HuH-7 (cell line): ENCODE measurements around the gene IWS1.
"Not testable (repeated sequence)": the region's sequence is repeated elsewhere in the genome, so short reads cannot be mapped to it uniquely, and the experiment has no call there.

Experiments used
- DNase-seq: peaks from one replicate; pipeline ENCODE4 v3.0.0; 2011; ENCODE audit warnings: low spot score

Gene IWS1

DNA sequence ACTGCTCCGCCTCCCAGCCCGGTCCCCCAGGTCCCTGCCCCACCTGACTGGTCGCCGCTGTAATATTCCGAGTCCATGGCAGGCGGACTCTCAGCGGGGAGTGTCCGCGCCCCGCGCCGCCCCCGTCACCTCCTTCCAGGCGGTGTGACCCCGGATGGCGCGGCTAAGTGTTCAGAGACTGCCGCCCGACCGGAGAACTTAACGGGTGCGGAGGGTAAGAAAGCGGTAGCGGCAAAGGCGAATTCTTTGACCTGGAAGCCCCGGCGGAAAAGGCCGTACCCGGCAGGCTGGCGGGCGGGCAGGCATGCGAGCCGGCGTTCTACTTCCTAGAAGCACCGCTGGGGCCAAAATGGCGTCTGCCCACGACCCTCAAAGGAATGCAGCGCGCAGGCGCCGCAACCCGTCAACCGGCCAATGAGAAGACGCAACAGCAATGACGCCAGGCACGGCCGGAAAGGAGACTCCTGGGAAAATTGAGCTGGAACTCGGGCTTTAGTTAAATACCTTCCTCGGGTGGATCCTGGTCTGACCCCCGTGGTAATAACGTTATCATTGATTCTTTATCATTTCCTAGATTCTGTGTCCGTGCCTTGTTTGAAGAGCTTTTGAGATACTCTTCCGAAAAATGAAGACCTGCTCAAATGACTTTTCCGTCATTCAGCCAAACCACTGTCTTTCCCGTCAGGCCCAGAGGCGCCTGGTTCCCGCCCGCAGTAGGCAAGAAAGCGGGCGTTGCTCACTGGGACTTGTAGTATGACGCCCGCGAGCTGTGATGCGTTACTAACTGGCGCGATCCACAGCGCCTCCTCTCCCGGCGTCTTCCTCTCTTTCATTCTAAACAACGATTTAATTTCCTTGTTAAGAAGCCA lies at the start of gene IWS1:
IWS1 (minus strand) TSS at position 358 of the 869 bp plus-strand sequence; CDS start at position 77, 281 bp downstream.
- DNase-seq: peak; percentile 91

DNA sequence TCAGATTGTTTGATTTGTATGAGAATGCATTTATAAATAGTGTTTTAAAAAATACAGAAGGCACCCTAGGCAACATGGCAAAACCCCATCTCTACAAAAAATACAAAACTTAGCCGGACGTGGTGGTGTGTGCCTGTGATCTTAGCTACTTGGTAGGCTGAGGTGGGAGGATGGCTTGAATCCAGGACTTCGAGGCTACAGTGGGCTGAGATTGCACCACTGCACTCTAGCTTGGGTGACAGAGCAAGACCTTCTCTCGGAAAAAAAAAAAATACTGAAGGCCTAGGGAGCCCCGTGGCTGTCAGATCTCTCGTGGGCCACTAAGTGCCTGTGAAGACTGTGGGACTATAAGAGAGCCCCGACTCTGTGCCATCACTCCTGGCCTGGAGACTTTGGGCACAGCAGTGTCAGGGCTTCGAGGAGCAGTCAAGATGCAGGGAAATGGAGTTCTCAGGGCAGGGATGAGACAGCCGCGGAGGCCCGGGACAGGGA lies 49.7 kb upstream of the IWS1 start:
- no peak for DNase-seq

DNA sequence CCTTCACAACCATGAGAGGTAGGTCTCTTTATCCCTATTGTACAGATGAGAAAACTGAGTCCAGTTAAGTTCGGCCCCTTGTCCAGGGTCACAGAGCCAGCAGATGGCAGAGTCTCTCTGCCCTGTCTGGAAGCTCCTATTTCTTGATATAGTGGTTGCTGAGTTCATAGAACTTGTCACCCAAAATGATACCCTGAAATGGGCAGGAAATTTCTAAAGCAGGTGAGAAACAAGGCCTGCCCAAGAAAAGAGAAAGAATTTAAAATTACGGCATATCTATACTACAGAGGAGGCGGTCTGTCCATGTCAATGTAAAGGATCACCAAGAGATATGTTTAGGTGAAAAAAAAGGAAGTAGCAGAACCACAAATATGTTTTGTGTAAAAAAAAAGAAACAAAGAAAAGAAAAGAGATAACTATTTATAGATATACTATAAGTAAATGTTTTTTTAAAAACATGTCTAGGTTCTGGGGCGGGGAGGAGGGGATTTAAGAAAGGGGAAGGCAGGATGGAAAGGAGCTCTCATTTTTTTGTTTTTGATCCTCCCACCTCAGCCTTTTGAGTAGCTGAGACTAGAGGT lies 49.0 kb upstream of the IWS1 start:
- no peak for DNase-seq

DNA sequence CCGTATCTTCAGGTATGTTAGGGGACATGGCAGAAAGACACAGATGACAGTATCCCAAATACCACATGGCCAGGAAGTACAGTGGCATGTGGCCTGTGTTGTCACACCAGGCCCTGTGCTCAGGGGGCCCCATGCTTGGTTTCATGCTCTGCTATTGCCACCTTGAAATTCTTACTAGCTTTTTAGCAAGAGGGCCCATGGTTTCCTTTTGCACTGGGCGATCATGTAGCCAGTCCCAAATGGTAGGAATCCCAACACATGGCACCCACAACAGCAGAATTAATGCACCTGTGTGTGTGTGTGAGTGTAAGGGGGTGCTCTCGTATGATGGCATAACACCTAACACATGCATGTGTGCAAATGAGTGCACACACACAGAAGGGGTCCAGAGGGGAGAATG lies 48.4 kb upstream of the IWS1 start:
- DNase-seq: no peak

DNA sequence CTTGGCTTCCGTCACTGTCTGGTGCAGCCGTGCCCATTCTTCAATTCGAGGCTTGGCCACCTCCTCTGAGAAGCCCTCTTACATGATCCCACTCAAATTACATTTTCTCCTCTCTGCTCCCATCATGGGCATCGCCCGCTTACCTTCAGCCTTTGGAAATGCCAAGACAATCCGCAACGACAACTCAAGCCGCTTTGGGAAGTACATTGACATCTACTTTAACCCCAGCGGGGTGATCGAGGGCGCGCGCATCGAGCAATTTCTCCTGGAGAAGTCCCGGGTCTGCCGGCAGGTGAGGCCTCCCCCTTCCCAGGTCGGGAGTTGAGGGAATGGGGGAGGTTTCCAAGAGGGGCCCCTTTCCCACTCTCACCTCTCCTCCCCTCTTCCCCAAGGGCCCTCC lies 47.5 kb upstream of the IWS1 start:
- no peak for DNase-seq

DNA sequence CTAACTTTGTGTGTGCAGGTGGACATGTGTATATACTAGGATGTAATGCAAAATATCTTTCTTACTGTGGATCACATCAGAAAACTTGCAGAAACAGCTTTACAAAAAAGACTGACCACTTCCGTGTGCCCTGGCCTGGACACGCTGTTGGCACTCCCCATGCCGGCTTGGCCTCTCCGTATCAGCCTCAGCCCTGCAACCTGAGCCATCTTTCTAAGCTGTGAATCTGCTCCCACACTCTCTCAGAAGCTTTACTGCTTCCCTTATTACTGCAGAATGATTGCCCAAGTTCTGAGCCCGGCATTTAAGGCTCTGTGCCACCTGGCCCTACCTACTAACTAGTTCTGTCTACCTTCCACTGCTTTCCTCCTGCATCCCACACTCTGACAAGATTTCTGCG lies 47.0 kb upstream of the IWS1 start:
- DNase-seq: no peak

DNA sequence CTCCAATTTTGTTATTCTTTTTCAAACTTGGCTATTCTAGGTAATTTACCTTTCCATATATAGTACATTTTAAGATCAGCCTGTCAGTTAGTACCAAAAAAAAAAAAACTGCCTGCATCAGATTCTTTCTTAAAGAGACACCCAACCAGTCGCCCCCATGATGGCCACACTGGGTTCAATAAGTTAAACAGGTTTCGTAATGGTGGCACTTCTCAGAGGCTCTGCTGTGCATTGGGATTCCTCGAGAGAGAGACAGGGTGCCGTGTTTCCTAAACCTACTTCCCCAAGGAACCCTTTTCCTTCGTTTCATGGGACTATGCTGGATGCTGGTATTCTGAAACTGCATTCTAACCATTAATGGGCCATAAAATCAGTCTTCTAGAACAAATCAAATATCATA lies 46.6 kb upstream of the IWS1 start:
- no peak for DNase-seq

DNA sequence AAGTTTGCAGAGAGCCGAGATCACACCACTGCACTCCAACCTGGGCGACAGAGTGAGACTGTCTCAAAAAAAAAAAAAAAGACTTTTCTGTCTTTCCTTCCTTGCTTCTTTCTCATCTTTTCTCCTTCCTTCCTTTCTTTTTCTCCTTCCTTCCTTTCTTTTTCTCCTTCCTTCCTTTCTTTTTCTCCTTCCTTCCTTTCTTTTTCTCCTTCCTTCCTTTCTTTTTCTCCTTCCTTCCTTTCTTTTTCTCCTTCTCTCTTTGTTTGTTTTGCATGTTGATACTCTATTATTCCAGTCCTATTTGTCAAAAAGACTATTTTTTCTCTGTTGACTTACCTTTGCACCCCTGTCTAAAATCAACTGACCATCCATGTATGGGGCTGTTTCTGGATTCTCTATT lies 46.1 kb upstream of the IWS1 start:
- DNase-seq: not testable (repeated sequence)

DNA sequence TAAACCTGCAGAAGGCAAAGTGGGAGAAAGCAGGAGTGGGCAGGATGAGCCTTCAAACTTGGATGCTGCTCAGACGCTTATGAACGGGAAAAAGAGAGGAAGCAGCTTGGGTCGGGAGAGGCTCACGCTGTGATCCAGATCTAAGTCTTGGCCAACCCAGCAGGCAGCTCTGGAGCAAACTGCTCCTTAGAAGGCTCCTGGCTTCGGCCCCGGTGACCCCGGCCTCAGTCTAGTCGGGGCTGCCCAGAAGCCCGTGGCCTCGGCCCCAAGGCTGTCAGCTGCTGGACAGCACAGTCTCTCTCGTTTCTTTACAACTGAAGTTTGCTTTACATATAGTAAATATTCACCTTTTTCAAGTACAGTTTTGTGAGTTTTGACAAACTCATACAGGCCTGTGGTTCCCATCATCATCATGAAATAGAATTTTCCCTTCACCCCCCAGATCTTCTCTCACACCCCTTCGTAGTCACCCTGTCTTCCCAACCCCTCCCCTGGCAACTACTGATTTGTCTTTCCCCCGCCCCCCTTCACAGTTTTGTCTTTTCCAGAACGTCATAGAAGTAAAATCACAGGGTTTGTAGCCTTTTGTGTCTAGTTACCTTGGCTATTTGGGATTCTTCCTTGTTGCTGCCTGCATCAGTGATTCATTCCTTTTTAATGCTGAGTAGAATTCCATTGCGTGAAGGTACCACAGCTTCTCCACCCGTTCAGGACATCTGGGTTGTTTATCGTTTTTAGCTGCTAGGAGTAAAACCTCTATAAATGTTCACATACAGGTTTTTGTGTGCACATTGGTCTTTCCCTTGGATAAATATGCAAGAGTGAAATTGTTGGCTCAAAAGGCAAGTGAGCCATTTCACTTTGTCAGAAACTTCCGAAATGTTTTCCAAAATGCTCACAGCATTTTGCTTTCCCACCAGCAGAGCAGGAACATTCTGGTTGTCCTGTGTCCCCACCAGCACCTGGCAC lies 44.3 kb upstream of the IWS1 start:
- DNase-seq: no peak

DNA sequence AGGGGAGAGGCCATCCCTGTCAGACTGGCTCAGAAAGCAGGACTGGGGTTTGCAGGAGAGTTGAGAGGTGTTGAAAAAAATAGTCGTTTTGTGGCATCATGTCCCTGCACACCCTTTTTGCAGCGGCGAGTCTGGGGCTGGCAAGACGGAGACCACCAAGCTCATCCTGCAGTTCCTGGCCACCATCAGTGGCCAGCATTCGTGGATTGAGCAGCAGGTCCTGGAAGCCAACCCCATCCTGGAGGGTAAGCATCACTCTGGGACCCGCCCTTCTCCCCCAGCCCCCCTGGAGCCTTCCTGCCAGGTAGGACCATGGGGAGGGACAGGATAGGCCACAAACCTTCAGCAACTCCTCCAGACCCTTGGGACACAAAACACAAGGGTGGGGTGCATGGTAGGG lies 43.4 kb upstream of the IWS1 start:
- DNase-seq: no peak

DNA sequence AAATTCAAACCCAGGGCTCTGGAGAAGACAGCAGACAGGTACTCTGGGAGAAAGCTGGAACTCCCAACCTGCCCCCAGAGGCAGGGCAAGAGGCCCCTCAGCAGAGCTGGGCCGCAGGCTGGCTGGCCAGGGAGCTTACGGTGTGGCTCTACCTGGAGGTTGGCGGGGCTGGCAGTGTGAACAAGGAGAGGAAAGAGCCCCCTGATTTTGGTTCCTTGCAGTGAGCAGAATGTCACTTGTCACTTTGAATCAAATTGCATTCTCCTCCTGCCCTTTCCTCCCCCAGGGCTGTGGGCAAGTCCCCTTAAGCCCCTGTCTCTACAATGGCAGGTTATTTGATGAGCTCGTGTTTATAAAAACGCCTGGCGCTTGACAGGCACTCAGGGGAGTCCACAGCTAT lies 41.8 kb upstream of the IWS1 start:
- no peak for DNase-seq

DNA sequence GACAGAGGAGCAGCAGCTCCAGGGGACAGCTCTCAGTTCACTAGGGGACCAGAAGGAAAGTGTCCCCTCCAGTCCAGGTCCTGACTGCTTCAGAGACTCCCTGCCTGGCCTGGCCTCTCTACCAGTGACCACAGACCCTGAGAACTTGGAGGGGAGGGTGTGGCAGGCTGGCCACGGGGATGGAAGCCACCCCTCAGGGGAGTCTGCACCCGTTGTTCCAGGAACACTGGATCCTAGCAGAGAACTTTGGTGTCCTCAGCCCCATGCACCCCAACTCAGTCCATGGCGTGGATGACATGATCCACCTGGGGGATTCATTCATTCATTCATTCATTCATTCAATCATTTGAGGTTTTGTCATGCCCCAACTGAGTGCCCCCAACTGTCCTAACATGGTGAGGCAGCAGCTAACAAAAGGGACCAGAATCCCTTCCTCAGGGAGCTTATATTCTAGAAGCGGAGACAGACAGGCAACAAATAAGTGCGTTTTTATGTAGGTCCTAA lies 41.1 kb upstream of the IWS1 start:
- DNase-seq: no peak

DNA sequence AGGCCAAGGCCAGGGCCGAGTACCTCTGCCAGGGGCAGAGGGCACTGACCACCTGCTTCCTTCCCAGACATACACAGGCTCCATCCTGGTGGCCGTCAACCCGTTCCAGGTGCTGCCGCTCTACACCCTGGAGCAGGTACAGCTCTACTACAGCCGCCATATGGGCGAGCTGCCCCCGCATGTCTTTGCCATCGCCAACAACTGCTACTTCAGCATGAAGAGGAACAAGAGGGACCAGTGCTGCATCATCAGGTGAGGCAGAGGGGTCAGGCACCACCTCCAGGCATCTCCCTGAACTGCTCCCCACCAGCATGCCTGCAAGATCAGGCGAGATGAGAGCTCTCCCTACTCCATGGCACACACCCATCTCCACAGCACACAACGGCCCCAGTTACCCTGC lies 40.3 kb upstream of the IWS1 start:
- DNase-seq: no peak

DNA sequence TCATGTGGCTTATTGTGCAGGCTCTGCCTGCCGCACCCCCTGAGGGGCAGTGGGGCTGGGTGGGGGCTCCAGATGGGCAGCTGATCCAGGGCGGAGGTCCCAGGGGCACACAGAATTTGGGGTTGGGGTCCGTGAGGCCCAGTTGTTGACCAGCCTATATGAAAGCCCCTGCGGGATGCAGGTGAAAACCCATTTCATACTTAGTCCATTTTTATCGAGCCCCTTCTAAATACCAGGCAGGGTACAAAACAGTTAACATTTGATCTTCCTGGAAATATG lies 39.8 kb upstream of the IWS1 start:
- DNase-seq: no peak

DNA sequence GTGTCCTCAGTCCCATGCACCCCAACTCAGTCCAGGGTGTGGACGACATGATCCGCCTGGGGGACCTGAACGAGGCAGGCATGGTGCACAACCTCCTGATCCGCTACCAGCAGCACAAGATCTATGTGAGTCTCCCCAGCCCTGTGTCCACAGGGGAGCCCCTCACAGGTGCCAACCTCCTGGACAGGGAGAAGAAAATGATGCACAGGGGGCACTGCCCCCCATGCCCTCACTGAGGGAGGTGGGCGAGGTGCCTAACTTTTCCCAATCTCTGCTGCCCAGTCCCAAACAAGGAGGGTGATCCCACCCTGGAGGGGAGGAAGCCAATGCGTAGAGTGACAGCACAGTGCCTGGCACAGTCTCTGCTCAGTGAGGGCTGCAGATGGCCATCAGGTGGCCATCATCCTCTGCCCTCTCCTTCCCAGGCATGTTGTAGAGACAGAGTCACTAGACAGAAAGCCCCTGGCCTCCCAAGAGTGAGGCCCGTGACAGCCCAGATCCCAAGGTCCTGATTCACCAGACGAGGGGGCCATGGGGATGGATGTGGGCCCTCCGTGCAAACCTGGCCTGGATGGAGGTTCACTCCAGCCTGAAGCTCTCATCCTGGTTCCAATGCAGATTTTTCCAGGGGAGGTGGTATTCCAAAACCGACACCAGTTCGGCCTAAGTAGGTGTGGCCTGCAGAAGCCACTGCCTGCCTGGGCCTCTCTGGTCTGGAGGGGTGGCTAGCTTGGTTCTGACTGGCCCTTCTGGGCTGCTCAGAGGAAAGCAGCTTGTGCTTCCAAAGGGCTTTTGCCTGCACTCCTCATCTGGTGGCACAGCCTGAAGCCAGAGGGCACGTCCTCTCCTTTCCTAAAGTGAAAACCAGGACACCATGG lies 39.2 kb upstream of the IWS1 start:
- no peak for DNase-seq

DNA sequence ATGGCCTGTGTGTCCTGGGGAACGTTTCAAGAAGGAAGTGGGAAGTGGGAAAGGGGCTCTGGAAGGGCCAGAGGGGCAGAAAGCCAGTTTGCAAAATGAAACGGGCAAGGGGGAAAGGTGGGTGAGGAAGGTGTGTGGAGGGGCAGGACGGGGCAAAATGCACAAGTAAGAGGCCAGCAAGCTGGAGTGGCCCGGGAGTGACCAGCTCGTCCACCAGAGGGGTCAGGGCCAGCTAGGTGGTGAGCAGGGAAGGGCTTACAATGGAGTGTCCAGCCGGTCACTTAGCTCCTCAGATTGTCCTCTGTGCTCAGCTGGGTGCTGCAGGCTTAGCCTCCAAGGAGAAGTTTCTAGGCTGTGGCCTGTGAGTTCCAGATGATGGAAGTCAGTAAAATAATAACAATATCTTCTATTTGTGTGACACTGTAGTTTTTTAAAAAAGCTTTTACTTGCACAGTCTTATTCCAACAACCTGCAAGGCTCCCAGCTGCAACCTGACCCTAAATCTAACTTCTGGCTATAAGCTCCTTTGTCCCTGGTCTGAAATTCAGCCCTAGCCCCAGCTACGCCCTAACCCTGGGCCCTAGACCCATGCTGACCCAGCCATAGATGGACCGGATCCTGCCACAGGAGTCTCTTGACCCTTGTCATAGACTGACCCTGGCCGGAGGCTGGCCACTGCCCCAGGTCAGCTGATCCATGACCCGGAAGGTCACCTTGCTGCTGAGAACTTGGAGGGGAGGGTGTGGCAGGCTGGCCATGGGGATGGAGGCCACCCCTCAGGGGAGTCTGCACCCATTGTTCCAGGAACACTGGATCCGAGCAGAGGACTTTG lies 38.4 kb upstream of the IWS1 start:
- DNase-seq: no peak

DNA sequence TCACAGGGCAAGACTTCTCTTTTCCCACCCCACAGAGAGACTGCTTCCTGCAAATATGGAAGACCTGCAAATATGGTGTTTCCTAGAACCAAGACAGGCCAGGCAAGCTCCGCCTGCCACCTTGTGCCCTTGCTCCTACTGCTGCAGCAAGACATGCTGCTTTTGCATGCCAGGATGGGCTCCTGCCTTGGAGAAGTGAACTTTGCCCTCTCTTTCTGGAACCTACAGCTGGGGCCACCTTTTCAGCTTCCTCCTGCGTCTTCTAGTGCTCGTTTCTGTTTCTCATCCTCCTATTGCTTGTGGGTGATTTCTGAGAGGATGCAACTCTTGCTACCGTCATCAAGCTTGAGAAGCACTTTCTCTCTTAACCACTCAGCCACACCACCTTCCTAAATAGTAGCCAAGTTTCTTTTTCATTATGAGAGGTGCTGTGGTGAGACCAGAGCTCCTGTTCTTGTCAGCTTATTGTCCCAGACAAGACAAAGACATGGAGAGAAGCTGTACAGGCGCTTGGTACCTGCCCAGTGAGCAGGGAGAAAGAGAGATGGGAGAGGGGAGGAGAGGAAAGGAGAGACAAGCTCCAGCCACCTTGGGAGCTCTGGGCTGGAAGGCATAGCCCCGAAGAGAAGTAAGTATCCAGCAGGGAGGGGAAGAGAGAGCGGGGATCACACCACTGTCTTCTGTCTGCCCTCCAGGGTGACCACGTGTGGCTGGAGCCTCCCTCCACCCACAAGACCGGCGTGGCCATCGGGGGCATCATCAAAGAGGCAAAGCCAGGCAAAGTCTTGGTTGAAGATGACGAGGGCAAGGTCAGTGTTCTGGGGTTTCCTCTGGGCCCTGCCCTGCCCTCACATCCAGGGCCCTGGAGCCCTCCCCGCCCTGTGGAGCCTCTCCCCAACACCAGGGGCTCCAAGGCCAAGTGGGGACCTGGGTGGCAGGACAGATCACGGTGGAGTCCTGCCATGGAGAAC lies 37.5 kb upstream of the IWS1 start:
- DNase-seq: no peak

DNA sequence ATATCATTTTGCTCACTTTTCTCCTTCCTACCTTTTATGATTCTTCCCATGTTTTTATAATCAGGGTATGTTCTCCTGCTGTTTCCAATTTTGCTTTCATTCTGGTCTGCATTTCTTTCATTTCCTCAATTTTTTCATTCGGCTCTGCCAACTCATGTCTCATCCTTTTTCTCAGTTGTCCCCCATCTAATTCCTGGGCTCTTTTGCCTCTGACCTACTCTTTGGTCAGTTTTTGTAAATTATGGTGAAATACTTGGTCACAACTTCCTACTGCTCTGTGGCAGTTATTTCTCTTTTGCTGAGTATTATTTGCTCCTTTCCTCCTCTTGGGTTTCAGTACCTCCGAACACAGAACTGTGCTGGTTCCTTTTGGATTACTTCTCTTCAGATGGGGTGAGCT lies 36.6 kb upstream of the IWS1 start:
- DNase-seq: no peak

DNA sequence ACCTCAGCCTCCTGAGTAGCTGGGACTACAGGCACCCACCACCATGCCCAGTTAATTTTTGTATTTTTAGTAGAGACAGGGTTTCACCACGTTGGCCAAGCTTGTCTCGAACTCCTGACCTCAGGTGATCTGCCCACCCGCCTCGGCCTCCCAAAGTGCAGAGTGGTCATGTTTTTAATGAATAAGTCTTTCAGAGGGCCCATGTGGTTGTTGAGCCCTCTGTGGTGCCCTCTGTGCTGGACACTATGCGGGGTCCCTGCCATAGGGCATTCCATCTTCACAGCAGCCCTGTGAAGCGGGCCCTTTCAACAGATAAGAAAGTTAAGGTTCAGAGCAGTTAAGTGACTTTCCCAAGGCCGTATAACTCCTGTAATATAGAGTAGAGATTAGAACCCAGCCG lies 35.1 kb upstream of the IWS1 start:
- no peak for DNase-seq

DNA sequence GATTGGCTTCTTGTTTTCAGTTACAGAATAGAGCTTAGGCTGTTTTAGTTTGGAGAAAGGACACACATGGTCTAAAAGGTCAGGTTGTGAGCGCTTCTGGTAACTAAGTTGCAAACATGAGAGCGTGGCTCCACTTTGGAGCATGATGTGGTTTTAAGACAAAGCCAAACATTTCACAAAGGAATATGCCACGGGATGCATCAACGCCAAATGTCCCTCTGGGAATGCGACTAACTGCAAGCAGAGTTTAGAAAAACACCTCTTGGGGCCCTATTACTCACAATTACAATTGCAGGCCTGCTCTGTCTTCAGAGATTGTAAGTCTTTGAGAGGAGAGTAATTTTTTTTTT lies 34.6 kb upstream of the IWS1 start:
- DNase-seq: no peak
